ENCODE results near the gene SEC14L6.

The SEC14L6 gene

DNA sequence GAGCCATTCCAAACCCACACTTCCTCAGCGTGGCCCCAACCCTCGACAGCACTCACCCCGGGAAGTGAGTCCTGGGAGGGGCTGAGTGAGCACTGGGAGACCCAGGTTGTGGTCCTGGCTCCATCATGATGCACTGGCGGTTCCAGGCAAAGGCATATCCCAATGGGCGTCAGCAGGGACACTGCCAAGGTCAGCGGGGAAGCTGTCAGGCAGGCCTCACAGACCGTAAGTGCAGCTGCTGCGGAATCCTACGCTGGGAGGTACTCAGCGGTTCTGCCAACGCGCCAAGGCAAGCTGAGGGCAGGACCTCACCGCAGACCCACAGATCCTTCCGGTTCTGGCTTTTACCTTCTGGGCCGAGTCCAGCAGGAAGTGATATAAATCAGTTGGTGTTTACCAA lies 29.3 kb upstream of the SEC14L6 start:
- Histone ChIP-seq H3K27ac (no peak overlapping the region), H3K4me3 (ENCODE audit: low read depth, low read length) (no peak overlapping the region), H3K36me3 (replicated peaks) (peaks cover 58% of the 10 kb centered on the region), H3K27me3 (replicated peaks) (no peaks in the 10 kb centered on the region)
- in situ Hi-C loops (cut with HindIII; ENCODE audit: low pct_ligation_motif_present, low sequenced_read_pairs), result no loop called here
- no peak for DNase-seq
- TF ChIP-seq, protein P1, sequence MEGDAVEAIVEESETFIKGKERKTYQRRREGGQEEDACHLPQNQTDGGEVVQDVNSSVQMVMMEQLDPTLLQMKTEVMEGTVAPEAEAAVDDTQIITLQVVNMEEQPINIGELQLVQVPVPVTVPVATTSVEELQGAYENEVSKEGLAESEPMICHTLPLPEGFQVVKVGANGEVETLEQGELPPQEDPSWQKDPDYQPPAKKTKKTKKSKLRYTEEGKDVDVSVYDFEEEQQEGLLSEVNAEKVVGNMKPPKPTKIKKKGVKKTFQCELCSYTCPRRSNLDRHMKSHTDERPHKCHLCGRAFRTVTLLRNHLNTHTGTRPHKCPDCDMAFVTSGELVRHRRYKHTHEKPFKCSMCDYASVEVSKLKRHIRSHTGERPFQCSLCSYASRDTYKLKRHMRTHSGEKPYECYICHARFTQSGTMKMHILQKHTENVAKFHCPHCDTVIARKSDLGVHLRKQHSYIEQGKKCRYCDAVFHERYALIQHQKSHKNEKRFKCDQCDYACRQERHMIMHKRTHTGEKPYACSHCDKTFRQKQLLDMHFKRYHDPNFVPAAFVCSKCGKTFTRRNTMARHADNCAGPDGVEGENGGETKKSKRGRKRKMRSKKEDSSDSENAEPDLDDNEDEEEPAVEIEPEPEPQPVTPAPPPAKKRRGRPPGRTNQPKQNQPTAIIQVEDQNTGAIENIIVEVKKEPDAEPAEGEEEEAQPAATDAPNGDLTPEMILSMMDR (IDR thresholded peaks at IDR 0.05; ENCODE audit: low read depth, low read length, missing control alignments), result no peak

DNA sequence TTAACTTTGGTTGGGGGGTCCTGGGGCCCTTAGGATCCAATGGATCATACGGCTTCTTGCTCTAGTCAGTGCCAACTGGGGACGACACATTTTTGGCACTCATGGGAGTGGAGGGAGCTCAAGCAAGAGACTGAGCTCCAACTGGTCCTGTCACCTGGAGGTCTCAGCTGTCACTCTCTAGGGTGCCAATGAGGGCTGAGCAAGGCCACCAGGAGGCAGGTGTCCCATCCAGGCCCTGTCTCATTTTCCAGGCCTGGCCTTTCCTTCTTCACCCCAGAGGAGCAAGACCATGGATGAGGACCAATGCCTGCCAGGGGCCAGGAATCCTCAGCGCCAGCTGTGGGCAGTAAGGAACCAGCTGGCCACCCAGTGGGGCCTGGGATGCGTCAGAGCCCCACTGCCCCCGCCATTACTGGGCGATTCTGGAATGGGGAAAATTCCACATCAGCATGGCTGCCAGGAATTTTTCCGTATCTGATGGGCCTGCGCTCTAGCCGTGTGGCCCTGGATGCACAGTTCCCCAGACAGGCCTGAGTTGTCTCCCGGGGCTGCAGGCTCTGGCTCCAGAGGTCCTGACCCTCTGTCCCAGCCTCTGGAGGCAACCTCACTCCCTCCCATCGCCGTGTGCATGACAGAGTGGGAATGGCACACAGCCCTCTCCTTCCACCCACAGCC lies 28.6 kb upstream of the SEC14L6 start:
- no peaks in the 10 kb centered on the region for H3K27me3 ChIP-seq (replicated peaks)
- in situ Hi-C loops (cut with HindIII; ENCODE audit: low pct_ligation_motif_present, low sequenced_read_pairs), result no loop called here
- H3K4me3 ChIP-seq (ENCODE audit: low read depth, low read length), result no peak overlapping the region
- peaks cover 52% of the 10 kb centered on the region for H3K36me3 ChIP-seq (replicated peaks)
- DNase-seq, result peak; percentile 2
- no peak overlapping the region for H3K27ac ChIP-seq
- TF ChIP-seq, protein P1 (IDR thresholded peaks at IDR 0.05; ENCODE audit: low read depth, low read length, missing control alignments), result peak; percentile 33

DNA sequence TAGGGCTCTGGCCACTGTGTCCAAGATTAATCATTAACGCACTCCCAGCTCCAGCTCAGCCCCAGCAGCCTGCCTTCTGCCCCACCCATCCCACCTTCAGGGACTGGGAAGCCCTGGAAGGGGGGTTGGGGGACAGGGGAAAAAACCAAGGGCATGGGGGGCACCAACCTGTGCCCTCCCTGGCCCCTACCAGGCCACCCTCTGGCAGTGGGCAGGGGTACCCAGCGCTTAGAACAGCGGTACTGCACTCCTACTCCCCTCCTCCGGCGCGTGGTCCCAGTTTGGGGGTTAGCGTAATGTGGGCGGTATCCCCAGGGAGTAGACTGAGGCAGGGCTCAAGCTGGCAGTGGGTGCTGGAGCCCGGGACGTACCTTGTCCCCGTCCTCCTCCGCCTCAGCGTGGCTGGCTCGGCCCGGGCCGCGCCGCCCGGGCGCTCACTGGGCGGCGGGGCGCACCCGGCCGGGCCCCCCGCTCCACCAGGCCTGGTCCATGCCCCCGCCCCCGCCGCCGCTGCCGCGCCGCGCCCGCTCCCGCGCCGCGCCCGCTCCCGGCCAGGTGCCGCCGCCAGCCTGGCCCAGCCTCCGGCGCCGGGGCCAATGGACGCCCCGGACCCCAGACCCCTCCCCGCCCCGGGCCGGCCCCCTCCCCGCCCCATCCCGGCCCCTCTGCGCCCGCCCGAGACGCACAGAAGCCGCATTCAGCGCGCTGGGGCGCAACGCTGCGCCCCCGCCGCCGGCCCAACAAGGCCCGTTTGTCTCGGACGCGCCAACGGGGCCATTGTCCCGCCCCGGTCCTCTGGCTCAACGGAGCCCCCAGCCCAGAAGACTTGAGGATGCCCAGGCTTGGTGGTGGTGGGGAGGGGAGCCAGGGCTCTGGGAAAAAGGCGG lies 27.8 kb upstream of the SEC14L6 start, which contains the start of gene GAL3ST1:
GAL3ST1 (minus strand) TSS at position 571 of the 887 bp plus-strand sequence. CDS start 17,273 bp downstream, outside the sequence.
- no peak within 1 kb of the TSS for H3K27ac ChIP-seq
- no peaks in the 10 kb centered on the region for H3K27me3 ChIP-seq (replicated peaks)
- peaks cover 44% of the 10 kb centered on the region for H3K36me3 ChIP-seq (replicated peaks)
- no peak for DNase-seq
- in situ Hi-C loops (cut with HindIII; ENCODE audit: low pct_ligation_motif_present, low sequenced_read_pairs), result no loop called here
- no peak within 1 kb of the TSS for H3K4me3 ChIP-seq (ENCODE audit: low read depth, low read length)
- TF ChIP-seq, protein P1 (IDR thresholded peaks at IDR 0.05; ENCODE audit: low read depth, low read length, missing control alignments), result no peak

DNA sequence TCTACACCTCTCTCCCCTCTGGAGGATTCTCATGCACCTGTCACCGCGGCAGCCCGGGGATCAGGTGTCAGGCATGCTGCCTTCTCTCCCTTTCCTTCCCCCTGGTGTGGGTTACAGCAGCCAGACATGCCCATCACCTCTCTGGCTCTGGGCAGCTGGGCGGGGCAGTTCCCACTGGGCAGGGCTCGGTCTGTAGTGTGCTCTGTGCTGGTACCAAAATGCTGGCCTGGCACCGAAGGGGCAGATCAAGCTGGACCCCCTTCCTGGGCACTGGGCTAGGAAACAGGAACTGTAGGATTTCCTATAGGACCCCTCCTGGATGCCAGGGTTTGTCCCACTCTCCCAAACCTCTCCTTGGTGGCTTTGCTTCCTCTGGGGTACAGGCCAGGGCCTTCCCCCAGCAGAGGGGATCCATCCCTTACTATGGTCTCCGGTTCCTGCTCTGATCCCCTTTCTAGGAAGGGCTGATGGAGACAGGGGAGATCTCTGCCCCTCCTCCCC lies 27.1 kb upstream of the SEC14L6 start:
- DNase-seq, result no peak
- TF ChIP-seq, protein P1 (IDR thresholded peaks at IDR 0.05; ENCODE audit: low read depth, low read length, missing control alignments), result no peak
- Histone ChIP-seq H3K36me3 (replicated peaks) (peaks cover 37% of the 10 kb centered on the region), H3K27ac (no peak overlapping the region), H3K27me3 (replicated peaks) (no peaks in the 10 kb centered on the region), H3K4me3 (ENCODE audit: low read depth, low read length) (no peak overlapping the region)
- in situ Hi-C loops (cut with HindIII; ENCODE audit: low pct_ligation_motif_present, low sequenced_read_pairs), result no loop called here

DNA sequence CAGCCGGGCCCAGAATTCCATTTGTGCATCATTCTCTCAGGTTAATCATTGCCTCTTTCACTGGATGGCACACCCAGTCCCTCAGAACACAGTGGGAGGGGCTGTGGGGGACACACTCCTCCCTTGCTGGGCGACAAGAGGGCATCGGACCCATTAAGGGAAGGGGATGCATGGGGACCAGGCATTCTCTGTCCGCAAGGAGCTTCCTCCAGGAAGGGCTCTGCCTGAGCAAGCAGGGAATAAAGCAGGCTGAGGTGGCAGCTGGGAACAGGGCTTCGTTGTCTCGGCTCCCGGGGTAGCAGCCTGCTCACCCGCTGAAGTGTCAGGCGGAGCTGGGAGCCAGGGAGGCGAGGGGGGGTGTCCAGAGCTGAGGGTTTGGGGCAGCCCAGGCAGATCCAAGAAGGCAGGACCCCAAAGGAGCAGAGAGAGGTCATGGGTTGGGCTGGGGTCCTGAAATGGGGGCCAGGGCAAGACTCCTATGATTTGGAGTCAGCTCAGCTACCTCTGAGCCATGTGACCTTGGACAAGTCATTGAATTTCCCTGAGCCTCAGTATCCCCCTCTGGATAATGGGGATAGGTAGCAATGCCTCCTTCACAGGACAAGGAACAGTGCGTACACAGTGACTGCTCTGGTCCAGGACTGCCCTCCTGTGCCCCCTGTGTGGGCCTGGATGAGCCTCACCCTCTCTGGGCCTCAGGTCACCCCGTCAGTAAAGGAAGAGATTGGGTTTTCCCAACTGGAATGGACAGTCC lies 26.5 kb upstream of the SEC14L6 start:
- in situ Hi-C loops (cut with HindIII; ENCODE audit: low pct_ligation_motif_present, low sequenced_read_pairs), result no loop called here
- Histone ChIP-seq H3K4me3 (ENCODE audit: low read depth, low read length) (no peak overlapping the region), H3K27me3 (replicated peaks) (no peaks in the 10 kb centered on the region), H3K36me3 (replicated peaks) (peaks cover 31% of the 10 kb centered on the region), H3K27ac (no peak overlapping the region)
- TF ChIP-seq, protein P1 (IDR thresholded peaks at IDR 0.05; ENCODE audit: low read depth, low read length, missing control alignments), result no peak
- no peak for DNase-seq

Data from brain microvascular endothelial cell (primary cell).